ENCODE results near the gene ZNF763.
"Not testable (repeated sequence)": the region's sequence is repeated elsewhere in the genome, so short reads cannot be mapped to it uniquely, and the experiment has no call there.

ZNF763 gene

DNA sequence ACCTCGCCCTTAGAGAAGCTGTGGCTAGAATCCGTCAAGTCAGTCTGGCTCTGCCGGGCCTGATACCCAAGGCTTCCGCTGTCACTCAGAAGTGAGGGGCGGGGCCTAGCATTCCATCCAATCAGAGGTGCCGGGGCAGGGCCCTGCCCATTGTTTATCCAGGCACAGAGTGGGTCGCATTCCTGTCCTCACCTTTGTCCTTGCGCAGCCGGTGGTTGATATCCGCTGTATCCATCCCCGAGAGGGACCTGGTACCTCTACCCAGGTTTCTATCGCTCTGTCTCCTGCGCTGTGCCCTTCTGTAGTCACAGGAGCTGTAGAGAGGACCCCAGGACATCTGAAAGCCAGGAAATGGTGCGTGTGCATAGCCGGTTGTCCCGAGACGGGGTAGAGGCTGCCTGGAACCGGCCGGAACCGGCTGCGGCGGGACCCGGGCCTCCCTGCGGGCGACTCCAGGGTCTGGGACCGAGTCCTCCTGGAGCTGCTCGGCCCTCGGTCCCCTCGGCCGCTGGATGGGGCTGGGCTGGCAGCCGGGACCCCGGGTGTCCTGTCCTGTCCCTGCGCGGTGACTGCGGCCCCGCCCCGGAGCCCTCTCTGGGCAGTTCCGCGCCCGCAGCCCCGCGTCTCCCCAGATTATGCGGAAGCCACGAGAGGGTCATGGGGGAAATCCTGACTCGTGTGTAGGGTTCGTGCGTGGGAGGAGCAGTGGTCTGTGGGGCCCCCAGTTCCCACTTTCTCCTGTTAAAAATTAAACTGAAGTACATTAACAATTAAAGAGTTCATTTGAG, at the start of gene ZNF763:
TSS of gene ZNF763 (plus strand) at position 183 of the 788 bp plus-strand sequence. CDS start at position 352, 169 bp downstream.
- peak; percentile 89 for DNase-seq (ENCODE audit: low read depth, low spot score)

- no peak for DNase-seq (ENCODE audit: low read depth, low spot score)
Observed at GRCh38 chr19:11921852-11922495, 42.9 kb upstream of the ZNF763 start.

DNA sequence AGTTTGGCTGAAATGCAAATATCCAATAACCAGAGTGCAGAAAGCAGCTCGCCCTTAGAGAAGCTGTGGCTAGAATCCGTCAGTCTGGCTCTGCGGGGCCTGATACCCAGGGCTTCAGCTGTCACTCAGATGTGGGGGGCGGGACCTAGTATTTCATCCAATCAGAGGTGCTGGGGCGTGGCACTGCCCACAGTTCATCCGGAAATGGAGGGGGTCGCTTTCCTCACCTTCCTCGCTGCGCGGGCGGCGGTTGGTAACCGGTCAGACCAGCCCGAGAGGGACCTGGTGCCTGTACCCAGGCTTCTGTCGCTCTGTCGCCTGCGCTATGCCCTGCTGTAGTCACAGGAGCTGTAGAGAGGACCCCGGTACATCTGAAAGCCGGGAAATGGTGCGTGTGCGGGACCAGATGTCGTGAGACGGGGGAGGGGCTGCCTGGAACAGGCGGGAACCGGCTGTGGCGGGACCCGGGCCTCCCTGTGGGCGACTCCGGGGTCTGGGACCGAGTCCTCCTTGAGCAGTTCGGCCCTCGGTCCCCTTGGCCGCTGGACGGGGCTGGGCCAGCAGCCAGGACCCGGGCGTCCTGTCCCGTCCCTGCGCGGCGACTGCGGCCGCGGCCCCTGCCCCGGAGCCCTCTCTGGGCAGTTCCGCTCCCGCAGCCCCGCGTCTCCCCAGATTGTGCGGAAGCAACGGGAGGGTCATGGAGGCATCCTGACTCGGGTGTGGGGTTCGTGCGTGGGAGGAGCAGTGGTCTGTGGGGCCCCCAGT, 39.8 kb upstream of the ZNF763 start, which contains the start of gene ZNF700:
TSS of gene ZNF700 (plus strand) at position 222 of the 765 bp plus-strand sequence. CDS start at position 326, 104 bp downstream.
- DNase-seq (ENCODE audit: low read depth, low spot score): peak; percentile 84

GRCh38 chr19:11925651-11926187, 39.1 kb upstream of the ZNF763 start:
- DNase-seq (ENCODE audit: low read depth, low spot score): not testable (repeated sequence)

DNA sequence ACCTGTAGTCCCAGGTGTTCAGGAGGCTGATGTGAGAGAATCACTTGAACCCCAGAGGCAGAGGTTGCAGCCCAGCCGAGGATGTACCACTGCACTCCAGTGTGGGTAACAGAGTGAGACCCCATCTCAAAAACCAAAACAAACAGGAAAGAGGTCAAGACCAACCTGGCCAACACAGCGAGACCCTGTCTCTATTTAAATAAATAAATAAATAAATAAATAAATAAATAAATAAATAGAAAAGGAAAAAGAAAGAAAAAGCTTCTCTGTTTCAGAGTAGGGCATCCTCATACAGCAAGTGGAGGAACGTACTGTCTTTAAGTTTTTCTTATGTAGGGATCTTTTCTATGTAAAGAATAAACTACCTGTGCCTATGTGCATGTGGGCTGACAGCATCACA, 37.6 kb upstream of the ZNF763 start:
- no peak for DNase-seq (ENCODE audit: low read depth, low spot score)

DNA sequence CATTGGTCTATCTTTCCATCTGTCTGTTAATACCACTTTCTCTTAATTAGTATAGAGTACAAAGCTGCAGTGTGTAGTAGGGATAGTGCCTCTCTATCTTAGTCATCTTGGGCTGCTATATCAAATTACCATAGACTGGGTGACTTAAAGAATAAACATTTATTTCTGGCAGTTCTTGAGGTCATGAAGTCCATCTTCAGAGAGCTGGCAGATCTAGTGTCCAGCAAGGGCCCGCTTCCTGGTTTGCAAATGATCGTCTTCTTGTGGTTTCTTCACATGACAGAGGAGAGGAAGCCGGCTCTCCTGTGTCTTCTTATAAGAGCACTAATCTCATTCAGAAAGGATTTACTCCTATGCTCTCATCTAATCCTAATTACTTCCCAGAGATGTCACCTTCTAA, 33.8 kb upstream of the ZNF763 start:
- no peak for DNase-seq (ENCODE audit: low read depth, low spot score)

- no peak for DNase-seq (ENCODE audit: low read depth, low spot score)
Observed at GRCh38 chr19:11931513-11931912, 33.3 kb upstream of the ZNF763 start.

DNA sequence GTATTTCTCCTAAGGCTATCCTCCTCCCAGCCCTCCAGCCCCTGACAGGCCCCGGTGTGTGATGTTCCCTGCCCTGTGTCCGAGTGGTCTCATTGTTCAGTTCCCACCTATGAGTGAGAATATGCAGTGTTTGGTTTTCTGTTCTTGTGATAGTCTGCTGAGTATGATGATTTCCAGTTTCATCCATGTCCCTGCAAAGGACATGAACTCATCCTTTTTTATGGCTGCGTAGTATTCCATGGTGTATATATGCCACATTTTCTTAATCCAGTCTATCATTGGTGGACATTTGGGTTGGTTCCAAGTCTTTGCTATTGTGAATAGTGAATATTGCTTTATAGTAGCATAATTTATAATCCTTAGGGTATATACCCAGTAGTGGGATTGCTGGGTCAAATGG, 29.0 kb upstream of the ZNF763 start:
- not testable (repeated sequence) for DNase-seq (ENCODE audit: low read depth, low spot score)

DNA sequence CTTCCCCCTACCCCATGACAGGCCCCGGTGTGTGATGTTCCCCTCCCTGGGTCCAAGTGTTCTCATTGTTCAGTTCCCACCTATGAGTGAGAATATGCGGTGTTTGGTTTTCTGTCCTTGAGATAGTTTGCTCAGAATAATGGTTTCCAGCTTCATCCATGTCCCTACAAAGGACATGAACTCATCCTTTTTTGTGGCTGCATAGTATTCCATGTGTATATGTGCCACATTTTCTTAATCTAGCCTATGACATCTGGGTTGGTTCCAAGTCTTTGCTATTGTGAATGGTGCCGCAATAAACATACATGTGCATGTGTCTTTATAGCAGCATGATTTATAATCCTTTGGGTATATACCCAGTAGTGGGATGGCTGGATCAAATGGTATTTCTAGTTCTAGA, 26.5 kb upstream of the ZNF763 start:
- DNase-seq (ENCODE audit: low read depth, low spot score): not testable (repeated sequence)

GRCh38 chr19:11941361-11941887, 23.4 kb upstream of the ZNF763 start:
- DNase-seq (ENCODE audit: low read depth, low spot score): not testable (repeated sequence)

GRCh38 chr19:11942008-11942842, 22.6 kb upstream of the ZNF763 start:
- no peak for DNase-seq (ENCODE audit: low read depth, low spot score)

DNA sequence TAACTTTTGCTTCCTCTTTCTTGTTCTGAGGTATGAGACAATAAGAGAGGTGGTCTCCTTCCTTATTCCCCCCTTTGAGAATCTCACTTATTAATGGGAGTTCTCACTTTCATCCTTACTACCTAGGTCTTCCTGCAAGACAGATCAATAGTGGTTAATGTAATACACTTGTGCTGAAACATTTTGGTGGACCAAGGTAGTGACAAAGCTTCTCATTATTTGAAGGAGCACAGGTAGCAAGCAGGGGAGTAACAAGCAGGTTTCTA, 22.1 kb upstream of the ZNF763 start:
- DNase-seq (ENCODE audit: low read depth, low spot score): no peak

DNA sequence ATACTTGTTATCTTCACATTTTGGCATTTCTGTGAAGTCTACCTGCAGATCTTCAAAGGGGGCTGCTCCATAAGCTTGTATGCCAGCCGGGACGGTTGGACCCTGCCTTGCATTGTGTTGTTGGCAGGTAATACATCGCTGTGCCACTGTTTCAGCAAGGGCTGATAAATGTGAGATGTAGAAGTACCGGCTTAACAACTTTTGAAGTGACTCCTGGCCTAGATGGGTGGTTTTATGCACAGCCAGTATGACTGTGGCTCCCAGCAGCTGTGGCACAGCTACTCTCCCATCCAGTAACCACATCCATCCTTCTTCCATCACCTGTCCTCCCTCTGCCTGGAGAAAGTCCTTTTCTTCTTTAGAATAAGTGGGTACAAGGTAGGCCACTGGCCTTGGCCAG, 20.2 kb upstream of the ZNF763 start:
- no peak for DNase-seq (ENCODE audit: low read depth, low spot score)

- DNase-seq (ENCODE audit: low read depth, low spot score): no peak
Observed at GRCh38 chr19:11948646-11949045, 16.2 kb upstream of the ZNF763 start.

DNA sequence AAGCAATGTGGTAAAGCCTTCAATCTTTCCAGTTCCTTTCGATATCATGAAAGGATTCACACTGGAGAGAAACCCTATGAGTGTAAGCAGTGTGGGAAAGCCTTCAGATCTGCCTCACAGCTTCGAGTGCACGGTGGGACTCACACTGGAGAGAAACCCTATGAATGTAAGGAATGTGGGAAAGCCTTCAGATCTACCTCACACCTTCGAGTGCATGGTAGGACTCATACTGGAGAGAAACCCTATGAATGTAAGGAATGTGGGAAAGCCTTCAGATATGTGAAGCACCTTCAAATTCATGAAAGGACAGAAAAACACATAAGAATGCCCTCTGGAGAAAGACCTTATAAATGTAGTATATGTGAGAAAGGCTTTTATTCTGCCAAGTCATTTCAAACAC, 15.6 kb upstream of the ZNF763 start:
- DNase-seq (ENCODE audit: low read depth, low spot score): no peak

DNA sequence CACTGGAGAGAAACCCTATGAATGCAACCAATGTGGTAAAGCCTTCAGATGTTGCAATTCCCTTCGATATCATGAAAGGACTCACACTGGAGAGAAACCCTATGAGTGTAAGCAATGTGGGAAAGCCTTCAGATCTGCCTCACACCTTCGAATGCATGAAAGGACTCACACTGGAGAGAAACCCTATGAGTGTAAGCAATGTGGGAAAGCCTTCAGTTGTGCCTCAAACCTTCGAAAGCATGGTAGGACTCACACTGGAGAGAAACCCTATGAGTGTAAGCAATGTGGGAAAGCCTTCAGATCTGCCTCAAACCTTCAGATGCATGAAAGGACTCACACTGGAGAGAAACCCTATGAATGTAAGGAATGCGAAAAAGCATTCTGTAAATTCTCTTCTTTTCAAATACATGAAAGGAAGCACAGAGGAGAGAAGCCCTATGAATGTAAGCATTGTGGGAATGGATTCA, 15.2 kb upstream of the ZNF763 start:
- not testable (repeated sequence) for DNase-seq (ENCODE audit: low read depth, low spot score)

- no peak for DNase-seq (ENCODE audit: low read depth, low spot score)
Observed at GRCh38 chr19:11950312-11950711, 14.5 kb upstream of the ZNF763 start.

DNA sequence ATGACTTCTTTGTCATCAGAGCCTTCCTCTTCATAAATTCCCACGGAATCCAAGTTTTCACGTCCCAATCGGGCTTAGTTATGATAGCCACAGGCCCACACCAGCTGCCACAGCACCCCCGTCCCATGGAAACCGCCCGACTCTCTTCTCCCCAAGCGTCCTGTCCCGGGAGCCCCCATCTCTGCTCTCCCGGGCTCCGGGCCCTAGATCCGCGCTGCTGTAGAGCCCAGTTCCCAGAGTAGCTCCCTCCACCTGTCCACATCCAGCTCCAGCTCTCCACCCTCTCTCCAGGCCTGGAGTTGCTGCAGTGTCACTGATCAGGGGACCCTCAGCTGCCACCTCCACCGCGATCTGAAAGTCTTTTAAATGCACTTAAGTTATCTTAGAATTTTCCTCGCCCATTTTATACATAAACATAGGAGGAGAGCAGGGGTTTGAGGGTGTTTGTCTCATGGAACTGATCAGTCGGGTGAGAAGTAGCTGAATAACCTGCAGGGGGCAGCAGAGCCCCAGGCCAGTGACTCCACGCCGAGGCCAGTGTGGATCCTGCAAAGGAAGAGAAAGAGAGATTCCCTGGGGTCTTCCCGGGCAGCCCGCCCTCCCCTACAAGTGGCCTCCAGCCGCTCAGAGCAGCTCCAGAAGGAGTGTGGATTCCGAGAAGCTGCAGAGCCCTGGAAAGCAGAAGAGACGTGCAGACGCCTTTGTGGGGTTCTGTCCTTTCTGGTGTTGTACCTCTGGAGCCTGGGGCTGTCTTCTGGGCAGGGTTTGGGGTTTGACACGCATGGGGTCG, 1.1 kb upstream of the ZNF763 start:
- DNase-seq (ENCODE audit: low read depth, low spot score): no peak

DNA sequence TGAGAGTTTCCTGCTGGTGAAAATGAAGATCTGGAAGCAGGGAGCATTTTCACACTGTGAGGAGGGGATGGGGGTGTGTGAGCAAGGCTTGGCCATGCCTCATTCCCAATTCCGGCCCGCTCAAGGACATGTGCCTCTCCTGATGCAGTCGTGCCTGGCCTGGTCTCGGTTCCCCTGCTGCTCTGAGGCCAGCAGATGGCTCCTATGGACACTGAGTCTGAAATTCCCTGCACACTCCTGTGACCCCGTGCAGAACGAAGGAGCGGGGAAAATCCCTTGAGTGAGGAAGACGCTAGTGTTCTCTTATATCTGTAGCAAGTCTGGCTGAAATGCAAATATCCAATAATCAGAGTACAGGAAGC, 363 bp upstream of the ZNF763 start:
- DNase-seq (ENCODE audit: low read depth, low spot score): no peak

DNA sequence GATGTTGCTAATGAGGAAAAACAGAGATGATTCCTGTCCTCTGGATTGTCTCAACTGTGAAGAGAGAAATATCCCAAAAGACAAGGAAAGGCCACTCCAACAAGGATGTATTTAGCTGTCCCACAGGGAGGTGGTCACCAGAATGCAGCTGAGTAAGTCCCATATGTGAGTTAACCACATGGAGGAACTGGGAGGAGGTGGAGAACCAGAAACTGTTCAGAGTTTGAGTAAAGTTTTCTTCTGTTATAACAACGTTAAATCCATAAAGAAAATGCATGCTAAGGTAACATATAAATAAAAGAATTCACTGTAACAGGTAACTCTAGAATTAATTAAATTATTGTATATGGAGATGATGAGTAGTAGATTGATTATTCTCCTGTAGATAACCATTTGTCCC, 5.3 kb downstream of the ZNF763 start:
- no peak for DNase-seq (ENCODE audit: low read depth, low spot score)

Data from iPS DF 19.7 (cell line).